ENCODE results near the gene CFAP46.

- TF ChIP-seq, protein P1, sequence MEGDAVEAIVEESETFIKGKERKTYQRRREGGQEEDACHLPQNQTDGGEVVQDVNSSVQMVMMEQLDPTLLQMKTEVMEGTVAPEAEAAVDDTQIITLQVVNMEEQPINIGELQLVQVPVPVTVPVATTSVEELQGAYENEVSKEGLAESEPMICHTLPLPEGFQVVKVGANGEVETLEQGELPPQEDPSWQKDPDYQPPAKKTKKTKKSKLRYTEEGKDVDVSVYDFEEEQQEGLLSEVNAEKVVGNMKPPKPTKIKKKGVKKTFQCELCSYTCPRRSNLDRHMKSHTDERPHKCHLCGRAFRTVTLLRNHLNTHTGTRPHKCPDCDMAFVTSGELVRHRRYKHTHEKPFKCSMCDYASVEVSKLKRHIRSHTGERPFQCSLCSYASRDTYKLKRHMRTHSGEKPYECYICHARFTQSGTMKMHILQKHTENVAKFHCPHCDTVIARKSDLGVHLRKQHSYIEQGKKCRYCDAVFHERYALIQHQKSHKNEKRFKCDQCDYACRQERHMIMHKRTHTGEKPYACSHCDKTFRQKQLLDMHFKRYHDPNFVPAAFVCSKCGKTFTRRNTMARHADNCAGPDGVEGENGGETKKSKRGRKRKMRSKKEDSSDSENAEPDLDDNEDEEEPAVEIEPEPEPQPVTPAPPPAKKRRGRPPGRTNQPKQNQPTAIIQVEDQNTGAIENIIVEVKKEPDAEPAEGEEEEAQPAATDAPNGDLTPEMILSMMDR (conservative IDR thresholded peaks at IDR 0.05 in 1 of 2, IDR thresholded peaks at IDR 0.05 in 1 of 2; ENCODE audit: extremely low read depth in 1 of 2, insufficient read depth in 1 of 2, low read depth in 1 of 2, low read length in 2 of 2): no peak
- no peak for TF ChIP-seq EZH2 (IDR thresholded peaks at IDR 0.05; ENCODE audit: borderline replicate concordance, low read length)
Measured at GRCh38 chr10:132774902-132775863, 167.2 kb downstream of the CFAP46 start.
